ENCODE results near the gene CDK5. TPM values are rescaled to one million over a fixed set of nuclear protein-coding genes. Genes with fewer than 3 reads are reported as not detected.
"Not testable (repeated sequence)": the region's sequence is repeated elsewhere in the genome, so short reads cannot be mapped to it uniquely, and the experiment has no call there.

The CDK5 gene
- total RNA-seq, 1 experiment from 2014 or later = 21.1 TPM

DNA sequence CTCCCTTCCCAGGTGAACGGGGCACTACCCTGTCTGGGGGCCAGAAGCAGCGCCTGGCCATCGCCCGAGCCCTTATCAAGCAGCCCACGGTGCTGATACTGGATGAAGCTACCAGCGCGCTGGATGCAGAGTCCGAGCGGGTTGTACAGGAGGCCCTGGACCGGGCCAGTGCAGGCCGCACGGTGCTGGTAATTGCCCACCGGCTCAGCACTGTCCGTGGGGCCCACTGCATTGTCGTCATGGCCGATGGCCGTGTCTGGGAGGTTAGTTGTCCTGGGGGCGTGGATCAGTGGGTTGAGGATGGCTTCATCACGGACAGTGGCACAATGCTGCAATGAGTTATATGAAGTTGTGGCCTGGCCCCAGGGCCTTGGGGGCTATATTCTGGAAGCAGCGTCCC lies 13.7 kb downstream of the CDK5 start:
- TF ChIP-seq, protein P1, sequence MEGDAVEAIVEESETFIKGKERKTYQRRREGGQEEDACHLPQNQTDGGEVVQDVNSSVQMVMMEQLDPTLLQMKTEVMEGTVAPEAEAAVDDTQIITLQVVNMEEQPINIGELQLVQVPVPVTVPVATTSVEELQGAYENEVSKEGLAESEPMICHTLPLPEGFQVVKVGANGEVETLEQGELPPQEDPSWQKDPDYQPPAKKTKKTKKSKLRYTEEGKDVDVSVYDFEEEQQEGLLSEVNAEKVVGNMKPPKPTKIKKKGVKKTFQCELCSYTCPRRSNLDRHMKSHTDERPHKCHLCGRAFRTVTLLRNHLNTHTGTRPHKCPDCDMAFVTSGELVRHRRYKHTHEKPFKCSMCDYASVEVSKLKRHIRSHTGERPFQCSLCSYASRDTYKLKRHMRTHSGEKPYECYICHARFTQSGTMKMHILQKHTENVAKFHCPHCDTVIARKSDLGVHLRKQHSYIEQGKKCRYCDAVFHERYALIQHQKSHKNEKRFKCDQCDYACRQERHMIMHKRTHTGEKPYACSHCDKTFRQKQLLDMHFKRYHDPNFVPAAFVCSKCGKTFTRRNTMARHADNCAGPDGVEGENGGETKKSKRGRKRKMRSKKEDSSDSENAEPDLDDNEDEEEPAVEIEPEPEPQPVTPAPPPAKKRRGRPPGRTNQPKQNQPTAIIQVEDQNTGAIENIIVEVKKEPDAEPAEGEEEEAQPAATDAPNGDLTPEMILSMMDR (conservative IDR thresholded peaks at IDR 0.05; ENCODE audit: low read depth, low read length) = no peak
- no peak for TF ChIP-seq EZH2 (IDR thresholded peaks at IDR 0.05; ENCODE audit: borderline replicate concordance, low read depth, low read length, poor library complexity, severe bottlenecking)
- CTCF ChIA-PET = no interaction called here

DNA sequence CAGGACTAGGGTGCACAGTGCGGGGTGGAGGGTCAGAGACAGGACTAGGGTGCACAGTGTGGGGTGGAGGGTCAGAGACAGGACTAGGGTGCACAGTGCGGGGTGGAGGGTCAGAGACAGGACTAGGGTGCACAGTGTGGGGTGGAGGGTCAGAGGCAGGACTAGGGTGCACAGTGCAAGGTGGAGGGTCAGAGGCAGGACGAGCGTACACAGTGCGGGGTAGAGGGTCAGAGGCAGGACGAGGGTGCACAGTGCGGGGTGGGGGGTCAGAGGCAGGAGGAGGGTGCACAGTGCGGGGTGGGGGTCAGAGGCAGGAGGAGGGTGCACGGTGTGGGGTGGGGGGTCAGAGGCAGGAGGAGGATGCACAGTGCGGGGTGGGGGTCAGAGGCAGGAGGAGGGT lies 14.2 kb downstream of the CDK5 start:
- H3K9me3 ChIP-seq (ENCODE audit: low read depth, low read length, poor library complexity, severe bottlenecking); H3K4me1 ChIP-seq (ENCODE audit: insufficient read depth, low read length, poor library complexity, severe bottlenecking); H3K36me3 ChIP-seq (ENCODE audit: insufficient read depth, low read length, poor library complexity, severe bottlenecking); H3K27me3 ChIP-seq (replicated peaks; ENCODE audit: insufficient read depth, low read depth, low read length, poor library complexity); DNase-seq (ENCODE audit: low spot score); H3K4me3 ChIP-seq (ENCODE audit: low read depth, low read length, poor library complexity, severe bottlenecking); POLR2A ChIA-PET (ENCODE audit: low non-redundant PET); BruUV-seq (replicated peaks); intact Hi-C loops (cut with micrococcal nuclease; ENCODE audit: unreplicated experiment); H3K27ac ChIP-seq (ENCODE audit: low read depth, low read length, poor library complexity, severe bottlenecking); CTCF ChIA-PET: not testable (repeated sequence)

More for the DNA sequence above, 13.7 kb downstream of the CDK5 start:
- intact Hi-C loops (cut with micrococcal nuclease; ENCODE audit: unreplicated experiment) = no loop called here
- POLR2A ChIA-PET (ENCODE audit: low non-redundant PET) = no interaction called here
- H3K9me3 ChIP-seq (ENCODE audit: low read depth, low read length, poor library complexity, severe bottlenecking) = no peaks in the 10 kb centered on the region
- H3K4me1 ChIP-seq (ENCODE audit: insufficient read depth, low read length, poor library complexity, severe bottlenecking) = peaks cover 5% of the 10 kb centered on the region
- H3K27ac ChIP-seq (ENCODE audit: low read depth, low read length, poor library complexity, severe bottlenecking) = no peak overlapping the region
- no peak overlapping the region for H3K4me3 ChIP-seq (ENCODE audit: low read depth, low read length, poor library complexity, severe bottlenecking)
- no peaks in the 10 kb centered on the region for H3K36me3 ChIP-seq (ENCODE audit: insufficient read depth, low read length, poor library complexity, severe bottlenecking)
- H3K27me3 ChIP-seq (replicated peaks; ENCODE audit: insufficient read depth, low read depth, low read length, poor library complexity) = no peaks in the 10 kb centered on the region
- DNase-seq (ENCODE audit: low spot score) = no peak
- no TSS peak for BruUV-seq (replicated peaks)

DNA sequence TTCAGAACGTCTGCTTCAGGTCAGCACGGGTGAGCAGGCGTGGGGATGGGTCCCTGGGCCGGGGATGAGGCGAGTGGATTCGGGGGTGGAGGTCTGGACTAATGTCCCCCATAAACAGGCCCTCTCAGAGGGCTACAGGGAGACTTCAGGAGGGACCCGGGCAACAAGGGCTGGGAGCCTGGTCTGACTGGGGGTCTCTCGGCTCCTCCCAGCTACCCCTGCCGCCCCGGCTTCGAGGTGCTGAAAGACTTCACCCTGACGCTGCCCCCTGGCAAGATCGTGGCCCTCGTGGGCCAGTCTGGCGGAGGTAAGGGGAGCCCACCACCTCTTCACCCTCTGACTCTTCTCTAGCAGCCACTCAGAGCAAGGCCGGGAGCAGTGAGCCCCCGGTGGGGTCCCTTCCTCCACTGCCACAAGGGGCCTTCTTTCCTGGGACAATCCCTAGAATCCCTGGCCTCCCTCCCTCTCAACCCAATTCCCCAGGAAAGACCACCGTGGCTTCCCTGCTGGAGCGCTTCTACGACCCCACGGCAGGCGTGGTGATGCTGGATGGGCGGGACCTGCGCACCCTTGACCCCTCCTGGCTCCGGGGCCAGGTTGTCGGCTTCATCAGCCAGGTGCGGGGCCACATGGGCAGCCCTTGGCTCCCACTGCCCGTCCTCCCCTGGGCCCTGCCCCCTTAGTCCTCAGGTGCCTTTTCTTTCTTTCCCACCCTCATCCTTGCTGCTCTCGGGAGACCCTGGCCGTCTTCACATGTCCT lies 16.9 kb downstream of the CDK5 start:
- no peak for DNase-seq (ENCODE audit: low spot score)
- no peak for TF ChIP-seq EZH2 (IDR thresholded peaks at IDR 0.05; ENCODE audit: borderline replicate concordance, low read depth, low read length, poor library complexity, severe bottlenecking)
- H3K9me3 ChIP-seq (ENCODE audit: low read depth, low read length, poor library complexity, severe bottlenecking) = no peaks in the 10 kb centered on the region
- no peaks in the 10 kb centered on the region for H3K36me3 ChIP-seq (ENCODE audit: insufficient read depth, low read length, poor library complexity, severe bottlenecking)
- no TSS peak for BruUV-seq (replicated peaks)
- H3K27me3 ChIP-seq (replicated peaks; ENCODE audit: insufficient read depth, low read depth, low read length, poor library complexity) = no peaks in the 10 kb centered on the region
- ChIA-PET POLR2A (ENCODE audit: low non-redundant PET) (no interaction called here), CTCF (no interaction called here)
- no peak overlapping the region for H3K4me3 ChIP-seq (ENCODE audit: low read depth, low read length, poor library complexity, severe bottlenecking)
- no peak overlapping the region for H3K27ac ChIP-seq (ENCODE audit: low read depth, low read length, poor library complexity, severe bottlenecking)
- intact Hi-C loops (cut with micrococcal nuclease; ENCODE audit: unreplicated experiment) = no loop called here
- H3K4me1 ChIP-seq (ENCODE audit: insufficient read depth, low read length, poor library complexity, severe bottlenecking) = peaks cover 9% of the 10 kb centered on the region

DNA sequence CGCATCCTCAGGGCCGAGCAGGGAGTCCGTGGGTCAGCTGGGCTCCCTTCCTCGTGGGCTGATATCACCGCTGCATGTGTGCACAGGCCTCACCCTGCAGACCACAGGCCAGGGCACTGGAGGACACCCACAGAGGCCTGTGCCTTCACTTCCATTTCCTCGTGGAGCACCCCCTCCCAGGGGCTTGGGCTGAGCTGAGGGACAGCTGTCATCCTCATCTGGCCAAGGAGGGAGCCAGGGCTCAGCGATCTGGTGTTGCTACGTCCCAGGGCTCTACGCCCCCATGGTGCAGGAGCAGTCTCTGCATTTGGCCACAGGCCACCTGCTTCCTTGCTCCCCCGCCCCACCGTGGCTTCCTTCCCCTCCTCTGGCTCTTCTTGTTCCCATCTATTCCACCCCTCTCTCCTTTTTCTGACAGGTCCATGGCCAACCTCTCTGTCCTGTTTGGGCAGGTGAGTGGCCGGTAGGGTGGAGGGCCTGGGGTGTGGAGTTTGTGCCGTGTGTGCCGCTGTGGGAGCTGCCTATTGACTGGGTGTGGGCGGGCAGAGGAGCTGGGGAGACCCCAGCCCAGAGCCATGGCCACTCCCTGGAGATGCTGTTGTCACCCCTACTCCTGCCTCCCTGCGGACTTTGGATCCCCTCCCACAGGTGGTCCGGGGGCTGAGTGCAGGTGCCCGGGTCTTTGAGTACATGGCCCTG lies 17.7 kb downstream of the CDK5 start:
- no peaks in the 10 kb centered on the region for H3K36me3 ChIP-seq (ENCODE audit: insufficient read depth, low read length, poor library complexity, severe bottlenecking)
- H3K9me3 ChIP-seq (ENCODE audit: low read depth, low read length, poor library complexity, severe bottlenecking) = no peaks in the 10 kb centered on the region
- no peak overlapping the region for H3K4me3 ChIP-seq (ENCODE audit: low read depth, low read length, poor library complexity, severe bottlenecking)
- no peak overlapping the region for H3K27ac ChIP-seq (ENCODE audit: low read depth, low read length, poor library complexity, severe bottlenecking)
- H3K4me1 ChIP-seq (ENCODE audit: insufficient read depth, low read length, poor library complexity, severe bottlenecking) = peaks cover 9% of the 10 kb centered on the region
- POLR2A ChIA-PET (ENCODE audit: low non-redundant PET) = no interaction called here
- no TSS peak for BruUV-seq (replicated peaks)
- no peak for DNase-seq (ENCODE audit: low spot score)
- intact Hi-C loops (cut with micrococcal nuclease; ENCODE audit: unreplicated experiment) = no loop called here
- TF ChIP-seq EZH2 (IDR thresholded peaks at IDR 0.05; ENCODE audit: borderline replicate concordance, low read depth, low read length, poor library complexity, severe bottlenecking) = no peak
- TF ChIP-seq, protein P1 (conservative IDR thresholded peaks at IDR 0.05; ENCODE audit: low read depth, low read length) = no peak
- CTCF ChIA-PET = no interaction called here
- no peaks in the 10 kb centered on the region for H3K27me3 ChIP-seq (replicated peaks; ENCODE audit: insufficient read depth, low read depth, low read length, poor library complexity)
